Breast epithelium (tissue), 4 donors: Measurements from ENCODE around the gene FOXP3. TPM values are rescaled to one million over a fixed set of nuclear protein-coding genes. Genes with fewer than 3 reads are reported as not detected.

ENCODE experiments used
- DNase-seq, 2 donors: peaks; one replicate each; pipeline ENCODE4 v3.0.0-alpha.2; 2019; ENCODE audit warnings: low spot score in 2 of 2
- H3K27ac ChIP-seq, 2 donors: fragments of 200-600 bp; sonication (generic) in 1 of 2; one replicate each; pipeline ENCODE4 v1.5.1; 2016 to 2019; ENCODE audit warnings: mild to moderate bottlenecking in 1 of 2
- H3K27me3 ChIP-seq, 2 donors: fragments of 200-600 bp; sonication (generic) in 1 of 2; one replicate each; pipeline versions ENCODE4 v1.5.1 to v1.6.0; 2017 to 2019; ENCODE audit warnings: control low read depth in 1 of 2, mild to moderate bottlenecking in 1 of 2
- H3K36me3 ChIP-seq: fragments of 200-600 bp; one replicate; pipeline ENCODE4 v1.5.1; 2019
- H3K4me1 ChIP-seq, 2 donors: fragments of 200-600 bp; sonication (generic); one replicate each; pipeline ENCODE4 v1.5.1; 2016 to 2019; ENCODE audit warnings: control low read depth in 1 of 2
- H3K4me3 ChIP-seq, 3 donors: fragments of 200-600 bp; sonication (generic); 1 replicate in 2 of 3; 2 replicates in 1 of 3; pipeline ENCODE4 v1.5.1; 2016 to 2019; ENCODE audit warnings: mild to moderate bottlenecking in 3 of 3, moderate library complexity in 2 of 3
- H3K9me3 ChIP-seq, 2 donors: fragments of 200-600 bp; sonication (generic) in 1 of 2; one replicate each; pipeline ENCODE4 v1.5.1; 2016 to 2019; ENCODE audit warnings: control low read depth in 1 of 2
- POLR2A ChIP-seq: fragments of 450-650 bp; IDR thresholded peaks from one replicate; pipeline ENCODE4 v1.6.1; 2016; ENCODE audit warnings: antibody characterized with exemption, mild to moderate bottlenecking, moderate library complexity
- POLR2AphosphoS5 ChIP-seq, 3 donors: sonication (generic); formaldehyde crosslinking; IDR thresholded peaks; one replicate each; pipeline ENCODE4 v1.6.1; 2017; ENCODE audit warnings: antibody characterized with exemption in 3 of 3
- intact Hi-C: fragments of 100-400 bp; cut with DNase I; formaldehyde crosslinking; loops from one replicate; pipeline ENCODE4 v1.15.1; 2023; ENCODE audit warnings: low total_unique reads
- total RNA-seq, 3 donors: library from RNA; depleted of rRNA; stranded (reverse); fragments of >200 nt; gene quantifications; one replicate each; pipeline ENCODE4 v1.1.0, GENCODE V29; 2016
- TF ChIP-seq, protein P1 (sequence below), 3 donors: fragments of 450-650 bp; IDR thresholded peaks; one replicate each; pipeline ENCODE4 v1.5.1; 2016 to 2017; ENCODE audit warnings: antibody characterized with exemption in 3 of 3, mild to moderate bottlenecking in 3 of 3, moderate library complexity in 3 of 3

FOXP3 gene
- total RNA-seq, 3 donors from 2014 or later: 0.16 TPM; not detected in 2

DNA sequence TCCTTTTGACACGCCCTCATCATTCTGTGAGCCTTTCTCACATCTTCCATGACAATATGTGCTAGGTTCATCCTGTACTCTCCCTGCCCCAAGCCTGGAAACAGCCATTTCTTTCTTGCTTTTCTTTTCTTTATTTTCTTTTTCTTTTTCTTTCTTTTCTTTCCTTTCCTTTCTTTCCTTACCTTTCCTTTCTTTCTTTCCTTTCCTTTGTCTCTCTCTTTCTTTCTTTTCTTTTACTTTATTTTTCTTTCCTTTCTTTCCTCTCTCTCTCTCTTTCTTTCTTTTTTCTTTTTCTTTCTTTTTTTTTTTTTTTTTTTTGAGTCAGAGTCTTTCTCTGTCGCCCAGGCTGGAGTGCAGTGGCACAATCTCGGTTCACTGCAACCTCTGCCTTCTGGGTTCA lies 19.7 kb upstream of the FOXP3 start:
- Histone ChIP-seq H3K27me3 (peaks cover 0 to 45% of the 10 kb centered on the region in 2 donors), H3K4me1 (no peaks in the 10 kb centered on the region), H3K27ac (no peak overlapping the region), H3K36me3 (no peaks in the 10 kb centered on the region), H3K4me3 (no peak overlapping the region), H3K9me3 (no peaks in the 10 kb centered on the region)
- DNase-seq: no peak
- TF ChIP-seq POLR2AphosphoS5 (IDR thresholded peaks at IDR 0.05) (no peak), POLR2A (no peak)
- TF ChIP-seq, protein P1, sequence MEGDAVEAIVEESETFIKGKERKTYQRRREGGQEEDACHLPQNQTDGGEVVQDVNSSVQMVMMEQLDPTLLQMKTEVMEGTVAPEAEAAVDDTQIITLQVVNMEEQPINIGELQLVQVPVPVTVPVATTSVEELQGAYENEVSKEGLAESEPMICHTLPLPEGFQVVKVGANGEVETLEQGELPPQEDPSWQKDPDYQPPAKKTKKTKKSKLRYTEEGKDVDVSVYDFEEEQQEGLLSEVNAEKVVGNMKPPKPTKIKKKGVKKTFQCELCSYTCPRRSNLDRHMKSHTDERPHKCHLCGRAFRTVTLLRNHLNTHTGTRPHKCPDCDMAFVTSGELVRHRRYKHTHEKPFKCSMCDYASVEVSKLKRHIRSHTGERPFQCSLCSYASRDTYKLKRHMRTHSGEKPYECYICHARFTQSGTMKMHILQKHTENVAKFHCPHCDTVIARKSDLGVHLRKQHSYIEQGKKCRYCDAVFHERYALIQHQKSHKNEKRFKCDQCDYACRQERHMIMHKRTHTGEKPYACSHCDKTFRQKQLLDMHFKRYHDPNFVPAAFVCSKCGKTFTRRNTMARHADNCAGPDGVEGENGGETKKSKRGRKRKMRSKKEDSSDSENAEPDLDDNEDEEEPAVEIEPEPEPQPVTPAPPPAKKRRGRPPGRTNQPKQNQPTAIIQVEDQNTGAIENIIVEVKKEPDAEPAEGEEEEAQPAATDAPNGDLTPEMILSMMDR (IDR thresholded peaks at IDR 0.05): no peak
- intact Hi-C loops: no loop called here

DNA sequence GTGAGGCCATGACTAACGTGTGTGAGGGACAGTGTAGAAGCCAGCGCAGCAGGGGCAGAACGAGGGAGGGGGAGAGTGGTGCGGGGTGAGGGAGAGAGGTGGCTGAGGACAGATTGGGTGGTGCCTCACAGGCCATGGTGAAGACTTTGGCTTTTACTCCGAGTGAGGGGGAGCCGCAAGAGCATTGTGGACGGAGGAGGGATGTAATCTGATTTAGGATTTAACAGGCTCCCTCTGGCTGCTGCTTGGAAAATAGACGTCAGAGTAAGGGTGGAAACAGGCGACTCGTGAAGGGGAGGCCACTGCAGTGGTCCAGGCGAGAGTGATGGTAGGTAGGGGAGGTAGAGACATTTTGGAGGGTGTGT lies 18.1 kb upstream of the FOXP3 start:
- Histone ChIP-seq H3K36me3 (no peaks in the 10 kb centered on the region), H3K9me3 (no peaks in the 10 kb centered on the region), H3K27ac (no peak overlapping the region), H3K4me3 (no peak overlapping the region), H3K27me3 (peaks cover 0 to 49% of the 10 kb centered on the region in 2 donors), H3K4me1 (no peaks in the 10 kb centered on the region)
- no peak for TF ChIP-seq POLR2A
- no peak for TF ChIP-seq POLR2AphosphoS5 (IDR thresholded peaks at IDR 0.05)
- TF ChIP-seq, protein P1 (IDR thresholded peaks at IDR 0.05): no peak
- intact Hi-C loops: no loop called here
- no peak for DNase-seq

DNA sequence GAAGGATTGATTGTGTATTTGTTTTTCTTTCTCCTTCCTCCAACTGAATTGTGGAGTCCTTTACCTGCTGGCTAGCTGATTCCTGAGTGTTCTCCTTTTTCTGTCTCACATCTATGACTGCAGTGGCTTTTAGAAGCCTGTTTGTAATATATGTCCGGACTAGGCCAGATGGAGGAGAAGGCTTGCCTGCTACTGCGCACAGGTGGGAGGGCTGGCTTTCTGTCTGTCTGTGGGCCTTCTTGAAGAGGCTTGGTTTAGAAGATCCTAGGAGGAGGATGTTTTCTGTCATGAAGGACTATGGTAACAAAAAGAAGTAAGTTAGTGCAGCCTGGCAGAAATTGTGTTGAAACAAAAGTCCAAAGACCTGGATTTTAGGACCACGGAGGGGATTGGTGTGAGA lies 13.6 kb upstream of the FOXP3 start:
- no peak overlapping the region for H3K4me3 ChIP-seq
- intact Hi-C loops: no loop called here
- no peaks in the 10 kb centered on the region for H3K36me3 ChIP-seq
- peaks cover 0 to 60% of the 10 kb centered on the region in 2 donors for H3K27me3 ChIP-seq
- no peaks in the 10 kb centered on the region for H3K9me3 ChIP-seq
- DNase-seq: no peak
- no peak overlapping the region for H3K27ac ChIP-seq
- H3K4me1 ChIP-seq: no peaks in the 10 kb centered on the region
- TF ChIP-seq, protein P1 (IDR thresholded peaks at IDR 0.05): no peak
- TF ChIP-seq POLR2A (no peak), POLR2AphosphoS5 (IDR thresholded peaks at IDR 0.05) (no peak)

DNA sequence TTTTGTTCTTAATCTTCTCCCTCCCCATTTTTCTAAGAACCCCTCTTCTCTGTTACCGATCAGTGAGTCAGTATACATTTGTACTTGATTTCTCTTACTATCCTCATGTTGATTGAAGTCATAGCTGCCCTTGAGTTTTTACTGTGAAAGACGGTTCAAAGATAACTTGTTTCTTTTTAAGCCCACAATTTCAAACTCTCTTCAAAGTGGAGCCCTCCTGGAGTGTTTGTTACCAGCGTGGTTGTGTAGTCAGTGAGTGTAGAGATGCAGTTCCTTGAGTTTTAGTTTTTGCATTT lies 13.0 kb upstream of the FOXP3 start:
- intact Hi-C loops: no loop called here
- H3K9me3 ChIP-seq: no peaks in the 10 kb centered on the region
- TF ChIP-seq POLR2A (no peak), POLR2AphosphoS5 (IDR thresholded peaks at IDR 0.05) (no peak)
- TF ChIP-seq, protein P1 (IDR thresholded peaks at IDR 0.05): no peak
- H3K27ac ChIP-seq: peak overlapping the region; percentile 33 to 56
- DNase-seq: no peak
- peaks cover 0 to 60% of the 10 kb centered on the region in 2 donors for H3K27me3 ChIP-seq
- no peaks in the 10 kb centered on the region for H3K36me3 ChIP-seq
- H3K4me3 ChIP-seq: no peak overlapping the region
- no peaks in the 10 kb centered on the region for H3K4me1 ChIP-seq

DNA sequence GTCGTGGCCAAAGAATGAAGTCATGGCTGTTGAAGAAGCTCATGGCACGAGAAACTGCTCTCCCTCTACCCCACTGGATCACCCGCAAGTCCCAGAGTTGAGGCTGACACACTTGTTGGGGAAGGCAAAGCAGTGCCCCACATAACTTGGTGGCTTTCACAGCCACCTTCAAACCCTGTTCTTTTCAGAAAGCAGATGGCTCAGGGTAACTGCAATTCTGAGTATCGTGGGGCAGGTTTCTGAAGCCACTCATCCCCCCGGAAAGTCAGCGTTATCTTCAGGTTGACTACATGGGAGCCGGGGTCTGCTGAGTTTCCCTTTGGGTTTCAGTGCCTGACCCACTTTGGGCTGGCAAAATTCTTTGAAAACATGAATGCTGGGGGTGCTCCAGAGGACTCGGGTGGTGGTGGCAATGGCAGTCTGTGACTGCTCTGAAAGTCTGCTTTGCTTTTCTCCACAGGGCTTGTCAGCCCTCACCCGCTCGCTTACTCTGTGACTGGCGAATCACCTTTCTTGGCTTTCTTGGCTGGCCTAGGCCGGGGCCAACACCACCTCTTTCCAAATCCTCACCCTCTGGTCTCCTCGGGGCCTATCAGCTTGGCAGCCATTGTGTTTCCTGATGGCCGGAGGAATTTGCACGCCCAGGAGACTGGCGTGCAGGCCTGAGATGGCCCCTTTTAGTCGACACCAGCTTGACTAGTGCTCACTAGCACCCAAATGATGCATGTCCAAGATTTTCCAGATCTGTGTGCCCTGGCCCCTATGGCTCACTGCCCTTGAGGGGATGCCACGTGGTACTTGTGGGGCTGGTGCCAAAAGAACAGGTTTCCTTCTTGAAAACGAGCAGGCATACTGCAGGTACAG lies 12.4 kb upstream of the FOXP3 start:
- Histone ChIP-seq H3K9me3 (no peaks in the 10 kb centered on the region), H3K36me3 (no peaks in the 10 kb centered on the region), H3K27ac (peak overlapping the region; percentile 33 to 56), H3K27me3 (peaks cover 0 to 58% of the 10 kb centered on the region in 2 donors), H3K4me3 (no peak overlapping the region), H3K4me1 (no peaks in the 10 kb centered on the region)
- DNase-seq: no peak
- intact Hi-C loops: no loop called here
- TF ChIP-seq, protein P1 (IDR thresholded peaks at IDR 0.05): no peak
- no peak for TF ChIP-seq POLR2A
- no peak for TF ChIP-seq POLR2AphosphoS5 (IDR thresholded peaks at IDR 0.05)
